H1 (cell line): ENCODE data around the gene ANKFY1.

Source experiments
- BRCA1 ChIP-seq: IDR thresholded peaks from 2 replicates; pipeline ENCODE4 v1.6.1; 2012; ENCODE audit warnings: low read depth, low read length, improper control_type of control experiment
- EZH2 ChIP-seq: fragments of 200-600 bp; sonication (generic); IDR thresholded peaks from 2 replicates; pipeline ENCODE4 v1.7.1; 2012; ENCODE audit warnings: low read depth, mild to moderate bottlenecking, moderate library complexity, low read length, inconsistent platforms; ENCODE audit not compliant: severe bottlenecking
- GABPA ChIP-seq: IDR thresholded peaks from 2 replicates; pipeline ENCODE4 v1.6.1; 2011; ENCODE audit warnings: mild to moderate bottlenecking, low read length, moderate library complexity, borderline replicate concordance; ENCODE audit not compliant: insufficient read depth
- POLR2A ChIP-seq, 2 experiments: IDR thresholded peaks; 1 replicate in 1 of 2; 2 replicates in 1 of 2; pipeline ENCODE4 v1.6.1; 2011; ENCODE audit warnings: low read depth in 2 of 2, low read length in 2 of 2, mild to moderate bottlenecking in 2 of 2; ENCODE audit errors: control extremely low read depth in 1 of 2
- POLR2AphosphoS5 ChIP-seq: IDR thresholded peaks from 2 replicates; pipeline ENCODE4 v1.6.1; 2011; ENCODE audit warnings: low read depth, low read length
- RFX5 ChIP-seq: IDR thresholded peaks from 2 replicates; pipeline ENCODE4 v1.6.1; 2011; ENCODE audit warnings: low read depth, low read length, improper control_type of control experiment, borderline replicate concordance
- RXRA ChIP-seq: IDR thresholded peaks from 2 replicates; pipeline ENCODE4 v1.6.1; 2011; ENCODE audit warnings: low read depth, mild to moderate bottlenecking, low read length, moderate library complexity; ENCODE audit not compliant: insufficient read depth
- TAF7 ChIP-seq: optimal IDR thresholded peaks from 2 replicates; pipeline ENCODE3; 2011; ENCODE audit warnings: low read depth, mild to moderate bottlenecking, inconsistent platforms, low read length, moderate library complexity, borderline replicate concordance
- USF2 ChIP-seq: IDR thresholded peaks from 2 replicates; pipeline ENCODE4 v1.6.1; 2011; ENCODE audit warnings: low read length, improper control_type of control experiment
- TF ChIP-seq, protein P1 (sequence below), 3 experiments: IDR thresholded peaks; 1 replicate in 2 of 3; 2 replicates in 1 of 3; pipeline versions ENCODE4 v1.5.1 to v1.6.1; 2011; ENCODE audit warnings: low read length in 3 of 3, mild to moderate bottlenecking in 3 of 3, inconsistent platforms in 2 of 3, low read depth in 1 of 3, moderate library complexity in 1 of 3; ENCODE audit not compliant: insufficient read depth in 1 of 3; ENCODE audit errors: control extremely low read depth in 1 of 3

- no peak for TF ChIP-seq RFX5
- no peak for TF ChIP-seq RXRA
- TF ChIP-seq, protein P1, sequence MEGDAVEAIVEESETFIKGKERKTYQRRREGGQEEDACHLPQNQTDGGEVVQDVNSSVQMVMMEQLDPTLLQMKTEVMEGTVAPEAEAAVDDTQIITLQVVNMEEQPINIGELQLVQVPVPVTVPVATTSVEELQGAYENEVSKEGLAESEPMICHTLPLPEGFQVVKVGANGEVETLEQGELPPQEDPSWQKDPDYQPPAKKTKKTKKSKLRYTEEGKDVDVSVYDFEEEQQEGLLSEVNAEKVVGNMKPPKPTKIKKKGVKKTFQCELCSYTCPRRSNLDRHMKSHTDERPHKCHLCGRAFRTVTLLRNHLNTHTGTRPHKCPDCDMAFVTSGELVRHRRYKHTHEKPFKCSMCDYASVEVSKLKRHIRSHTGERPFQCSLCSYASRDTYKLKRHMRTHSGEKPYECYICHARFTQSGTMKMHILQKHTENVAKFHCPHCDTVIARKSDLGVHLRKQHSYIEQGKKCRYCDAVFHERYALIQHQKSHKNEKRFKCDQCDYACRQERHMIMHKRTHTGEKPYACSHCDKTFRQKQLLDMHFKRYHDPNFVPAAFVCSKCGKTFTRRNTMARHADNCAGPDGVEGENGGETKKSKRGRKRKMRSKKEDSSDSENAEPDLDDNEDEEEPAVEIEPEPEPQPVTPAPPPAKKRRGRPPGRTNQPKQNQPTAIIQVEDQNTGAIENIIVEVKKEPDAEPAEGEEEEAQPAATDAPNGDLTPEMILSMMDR (IDR thresholded peaks at IDR 0.05; ENCODE audit: control extremely low read depth in 1 of 3, insufficient read depth in 1 of 3, low read depth in 1 of 3, low read length in 3 of 3): no peak
- no peak for TF ChIP-seq BRCA1
- no peak for TF ChIP-seq USF2
- no peak for TF ChIP-seq POLR2AphosphoS5
- TF ChIP-seq POLR2A (IDR thresholded peaks at IDR 0.05; ENCODE audit: control extremely low read depth in 1 of 2, low read depth in 2 of 2, low read length in 2 of 2): no peak
- no peak for TF ChIP-seq EZH2
- no peak for TF ChIP-seq GABPA
- TF ChIP-seq TAF7: no peak
Measured at GRCh38 chr17:4221899-4222659, 41.7 kb downstream of the ANKFY1 start.
